HCT116 (cell line): ENCODE data around the gene LRRC53.

Experiments used
- JUND ChIP-seq: IDR thresholded peaks from 2 replicates; pipeline ENCODE4 v1.6.1; 2012
- POLR2A ChIP-seq: IDR thresholded peaks from 2 replicates; pipeline ENCODE4 v1.7.0; 2011; ENCODE audit warnings: borderline replicate concordance; ENCODE audit not compliant: insufficient read depth, insufficient read length; ENCODE audit errors: extremely low read depth
- SP1 ChIP-seq: IDR thresholded peaks from 2 replicates; pipeline ENCODE4 v1.6.1; 2012; ENCODE audit warnings: low read depth

DNA sequence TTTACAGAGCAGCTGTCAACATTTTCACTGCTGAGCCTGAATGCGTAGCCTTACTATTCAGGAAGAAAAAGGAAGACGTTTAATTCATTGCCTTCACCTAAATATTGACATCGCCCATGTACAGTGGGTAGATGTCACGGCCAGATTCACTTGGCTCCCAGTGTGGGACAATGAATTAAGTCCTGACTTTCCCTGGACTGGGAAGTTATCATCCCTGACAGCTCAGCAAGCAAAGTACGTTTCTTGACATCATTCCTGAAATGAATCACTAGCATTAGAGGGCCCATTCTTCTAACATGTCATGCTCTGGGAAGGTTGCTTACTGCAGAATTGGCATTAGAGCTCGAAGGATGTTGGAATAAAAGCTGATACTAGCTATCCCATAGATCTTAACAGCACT, 37.8 kb downstream of the LRRC53 start:
- TF ChIP-seq SP1 (no peak), JUND (no peak), POLR2A (no peak)
